GM12892 (cell line): ENCODE measurements around the gene ACKR4.
"Not testable (repeated sequence)": the region's sequence is repeated elsewhere in the genome, so short reads cannot be mapped to it uniquely, and the experiment has no call there.

Experiments
- POLR2A ChIP-seq: IDR thresholded peaks from 2 replicates; pipeline ENCODE4 v1.6.1; 2011; ENCODE audit warnings: low read depth, low read length, control low read depth
- POLR2AphosphoS5 ChIP-seq: IDR thresholded peaks from 2 replicates; pipeline ENCODE4 v1.6.1; 2011; ENCODE audit warnings: low read depth, low read length, control low read depth
- TAF1 ChIP-seq: IDR thresholded peaks from 2 replicates; pipeline ENCODE4 v1.6.1; 2011; ENCODE audit warnings: low read depth, mild to moderate bottlenecking, control low read depth, low read length, borderline replicate concordance

GRCh38 chr3:132641427-132641826 is 44.4 kb downstream of the ACKR4 start:
- TF ChIP-seq TAF1, POLR2AphosphoS5, POLR2A: not testable (repeated sequence)
